OCI-LY3 (cell line): Measurements from ENCODE around the gene TNRC18.

Experiments used
- CTCF ChIP-seq: fragments of 200-600, 300-600 bp; sonication (generic); IDR thresholded peaks from 2 replicates; pipeline ENCODE4 v1.5.1; 2014; ENCODE audit warnings: antibody characterized with exemption, low read length, low read depth
- EZH2phosphoT487 ChIP-seq: fragments of 200-600 bp; shearing (Covaris generic); IDR thresholded peaks from 2 replicates; pipeline ENCODE4 v1.6.1; 2018; ENCODE audit warnings: antibody characterized with exemption, mixed run types, low read depth

- TF ChIP-seq CTCF (no peak), EZH2phosphoT487 (no peak)
Measured at GRCh38 chr7:5375925-5376324, 47.7 kb downstream of the TNRC18 start.
